ENCODE data around the gene PLA2G5.

Gene PLA2G5

DNA sequence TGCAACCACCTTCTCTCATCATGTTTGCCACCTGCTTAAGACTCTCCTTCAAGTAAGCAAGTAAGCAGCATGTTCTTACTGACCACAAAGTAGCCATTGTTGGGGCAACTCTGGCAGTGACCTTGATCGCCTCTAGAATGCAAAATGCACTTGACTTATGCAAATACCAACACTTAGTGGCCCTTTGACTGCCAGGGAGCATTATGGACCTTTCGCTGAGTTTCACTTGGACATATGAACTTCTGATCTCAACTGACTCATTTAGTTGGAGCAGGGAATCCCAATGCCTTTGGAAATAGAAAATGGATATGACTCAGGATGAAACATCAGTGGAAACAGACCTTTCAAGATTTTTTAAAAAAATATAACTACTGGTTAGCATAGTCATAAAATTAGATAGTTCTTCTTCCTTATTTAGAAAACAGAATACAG is 6.1 kb upstream of the PLA2G5 start:
- no peak for DNase-seq (ENCODE audit: low read depth in 2 of 3, low spot score in 2 of 3)

DNA sequence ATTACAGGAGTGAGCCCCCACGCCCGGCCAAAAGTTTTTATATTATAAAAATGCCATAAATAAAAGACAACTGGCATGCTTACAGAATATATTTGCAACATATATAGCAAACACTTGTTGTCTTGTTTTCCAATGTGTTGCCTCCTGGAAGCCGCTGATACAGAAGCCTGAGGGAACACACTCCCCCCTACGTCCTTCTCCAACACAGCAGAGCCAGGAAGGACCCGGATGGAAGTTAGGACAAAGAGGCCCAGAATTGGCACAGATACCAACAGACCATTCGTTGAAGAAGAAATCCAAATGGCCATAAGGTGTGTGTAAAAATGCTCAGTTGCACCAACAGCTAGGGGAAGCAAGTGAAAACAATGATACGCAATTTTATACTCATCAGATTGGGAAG is 1.3 kb upstream of the PLA2G5 start:
- DNase-seq (ENCODE audit: low read depth in 2 of 3, low spot score in 2 of 3) = no peak

DNA sequence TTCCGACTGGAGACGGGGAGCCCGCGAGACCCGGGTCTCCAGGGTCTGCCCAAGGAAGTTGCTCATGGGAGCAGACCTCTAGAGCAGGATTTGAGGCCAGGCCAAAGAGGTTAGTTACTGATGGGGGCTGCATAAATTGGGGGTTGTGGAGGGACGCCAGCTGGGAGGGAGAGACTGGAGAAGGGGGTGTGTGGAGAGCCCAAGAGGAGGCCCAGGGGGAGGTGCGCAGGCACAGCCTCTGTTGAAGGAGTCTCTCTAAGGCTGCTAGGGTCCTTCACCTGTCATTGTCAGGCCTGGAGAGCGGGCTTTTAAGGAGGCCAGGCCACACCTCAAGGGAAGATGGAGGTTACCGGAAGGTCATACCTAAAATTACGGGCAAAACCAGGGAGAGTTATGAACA is 363 bp downstream of the PLA2G5 start:
- DNase-seq (ENCODE audit: low read depth in 2 of 3, low spot score in 2 of 3) = no peak

DNA sequence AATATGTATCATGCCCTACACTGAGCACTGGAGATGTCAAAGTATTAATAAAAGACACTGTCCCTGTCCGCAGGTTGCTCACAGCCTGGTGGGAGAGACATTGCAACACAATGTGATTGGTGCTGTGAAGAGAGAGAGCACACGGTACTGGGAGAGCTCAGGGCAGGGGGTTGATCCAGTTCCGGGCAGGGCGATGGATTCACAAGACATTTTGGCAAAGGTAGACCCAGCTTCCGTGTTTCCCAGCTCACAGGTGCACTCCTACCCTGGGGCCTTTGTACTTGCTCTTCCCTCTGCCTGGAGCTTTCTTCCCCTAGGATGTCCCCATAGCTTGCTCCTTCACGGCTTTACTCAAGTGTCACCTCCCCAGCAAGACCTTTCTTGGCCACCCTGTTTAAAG is 1.4 kb downstream of the PLA2G5 start:
- no peak for DNase-seq (ENCODE audit: low read depth in 2 of 3, low spot score in 2 of 3)

DNA sequence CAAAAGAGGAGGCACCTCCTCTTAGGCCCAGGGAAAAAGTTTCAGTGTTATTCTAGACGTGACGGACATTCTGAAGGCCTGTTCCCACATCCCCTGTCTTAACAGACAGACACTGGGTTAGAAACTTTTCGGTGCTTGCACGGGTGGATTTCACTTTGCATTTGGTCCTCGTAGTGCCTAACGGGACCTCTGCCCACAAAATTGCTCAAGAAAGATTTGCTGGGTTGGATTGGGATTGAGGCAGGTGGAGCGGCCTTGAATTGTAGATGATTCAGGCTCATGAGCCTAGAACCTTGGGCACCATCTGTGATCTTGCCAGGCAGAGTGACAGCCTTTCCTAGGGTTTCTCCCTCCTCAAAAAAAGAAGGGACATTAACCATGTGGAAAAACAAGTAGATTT is 2.8 kb downstream of the PLA2G5 start:
- no peak for DNase-seq (ENCODE audit: low read depth in 2 of 3, low spot score in 2 of 3)

DNA sequence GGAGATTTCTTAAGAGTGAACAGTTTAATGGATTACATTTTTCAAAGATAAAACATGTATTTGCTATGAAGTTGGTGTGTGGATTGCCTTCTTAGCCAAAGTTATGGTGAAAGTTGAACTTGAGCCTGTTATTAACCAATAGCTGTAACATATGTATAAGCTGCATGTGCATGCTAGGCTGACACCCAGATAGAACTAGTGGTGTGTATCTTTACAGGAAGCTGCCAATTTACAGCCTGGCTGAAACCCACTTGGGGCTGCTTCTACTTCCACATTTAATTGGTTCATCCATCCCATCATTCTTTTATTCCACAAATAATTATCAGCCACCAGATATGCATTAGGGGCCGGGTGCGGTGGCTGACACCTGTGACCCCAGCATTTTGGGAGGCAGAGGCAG is 3.3 kb downstream of the PLA2G5 start:
- no peak for DNase-seq (ENCODE audit: low read depth in 2 of 3, low spot score in 2 of 3)

DNA sequence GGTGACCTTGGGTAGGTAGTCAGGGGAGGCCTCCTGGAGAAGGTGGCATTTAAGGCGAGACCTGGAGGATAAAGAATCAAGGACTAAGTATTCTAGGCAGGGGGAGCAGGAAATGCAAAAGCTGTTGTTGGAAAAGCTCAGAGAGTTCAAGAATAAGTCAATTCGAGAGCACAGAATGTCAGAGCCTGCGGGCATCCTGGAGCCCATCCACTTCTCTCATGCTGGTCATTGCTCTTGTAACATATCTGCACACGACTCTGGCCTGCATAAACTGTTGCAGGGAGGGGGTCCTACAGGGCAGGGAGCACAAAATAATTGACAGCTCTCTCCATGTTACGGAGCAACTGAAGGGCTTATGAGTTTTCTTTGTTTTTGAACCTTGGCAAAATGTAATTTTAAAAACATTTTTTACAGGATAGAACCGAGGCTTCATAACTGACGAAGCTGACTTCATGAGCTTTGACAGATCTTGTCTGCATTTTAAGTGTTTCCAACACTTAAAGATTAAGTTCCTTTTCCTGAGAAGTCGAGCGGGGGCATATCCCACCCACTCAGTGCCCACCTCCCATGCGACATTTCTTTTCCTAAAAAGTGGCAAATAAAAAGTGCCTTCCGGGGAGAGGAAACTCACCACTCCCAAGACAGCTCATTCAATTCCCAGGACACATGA is 4.2 kb downstream of the PLA2G5 start:
- no peak for DNase-seq (ENCODE audit: low read depth in 2 of 3, low spot score in 2 of 3)

DNA sequence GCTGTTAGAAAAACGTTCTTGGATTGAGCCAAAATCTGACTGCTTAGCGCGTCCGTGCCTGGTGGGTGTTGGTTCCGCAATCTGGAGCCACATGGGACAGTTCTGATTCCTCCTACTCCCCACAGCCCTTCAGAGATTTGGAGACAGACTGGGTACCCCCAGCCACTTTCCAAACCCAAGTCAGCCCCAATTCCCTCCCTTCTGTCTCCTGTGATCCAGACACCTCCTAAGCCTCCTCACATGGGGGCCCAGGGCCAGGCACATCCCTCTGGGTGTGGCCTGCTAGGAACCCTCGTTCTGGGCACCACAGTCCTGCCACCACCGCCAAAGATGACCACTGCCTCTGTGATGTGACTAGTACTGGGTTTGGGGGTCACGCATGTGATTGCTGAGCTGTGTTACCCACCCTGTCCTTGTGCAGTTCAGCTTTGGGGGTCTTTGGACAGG is 4.8 kb downstream of the PLA2G5 start:
- no peak for DNase-seq (ENCODE audit: low read depth in 2 of 3, low spot score in 2 of 3)

DNA sequence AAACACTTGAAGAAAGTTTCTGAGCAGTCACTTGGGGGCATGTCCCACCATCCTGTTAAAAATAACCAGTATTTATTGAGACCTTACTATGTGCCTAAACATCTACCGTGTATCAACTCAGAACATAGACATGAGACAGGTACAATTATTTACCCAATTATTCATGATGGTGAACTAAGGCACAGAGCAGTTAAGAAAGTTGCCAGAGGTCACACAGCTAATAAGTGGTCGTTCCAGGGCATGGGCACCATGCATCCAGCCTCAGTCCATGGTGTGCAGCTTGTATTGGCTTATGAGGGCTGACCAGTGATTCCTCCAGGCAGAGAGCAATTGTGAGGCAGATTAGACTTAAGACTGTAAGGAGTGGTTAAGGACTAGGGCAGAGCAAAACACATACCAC is 5.4 kb downstream of the PLA2G5 start:
- no peak for DNase-seq (ENCODE audit: low read depth in 2 of 3, low spot score in 2 of 3)

DNA sequence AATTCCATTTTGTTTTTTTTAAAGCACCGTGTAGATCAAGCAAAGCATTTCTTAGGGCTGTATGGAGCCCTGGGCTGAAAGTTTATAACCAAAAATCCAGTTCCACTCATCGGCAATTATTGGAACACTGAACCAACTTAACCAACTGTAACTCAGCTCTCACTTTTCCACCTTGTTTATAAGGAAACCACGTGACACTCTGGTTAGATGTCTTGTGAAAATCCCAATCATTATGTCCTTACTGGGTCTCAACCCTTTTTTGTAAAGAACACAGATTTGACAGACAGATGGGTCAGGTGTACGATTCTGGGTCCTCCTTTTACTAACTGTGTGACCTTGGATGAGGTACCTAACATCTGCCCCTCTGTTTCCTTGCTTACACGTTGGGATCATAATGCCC is 6.2 kb downstream of the PLA2G5 start:
- DNase-seq (ENCODE audit: low read depth in 2 of 3, low spot score in 2 of 3) = no peak

DNA sequence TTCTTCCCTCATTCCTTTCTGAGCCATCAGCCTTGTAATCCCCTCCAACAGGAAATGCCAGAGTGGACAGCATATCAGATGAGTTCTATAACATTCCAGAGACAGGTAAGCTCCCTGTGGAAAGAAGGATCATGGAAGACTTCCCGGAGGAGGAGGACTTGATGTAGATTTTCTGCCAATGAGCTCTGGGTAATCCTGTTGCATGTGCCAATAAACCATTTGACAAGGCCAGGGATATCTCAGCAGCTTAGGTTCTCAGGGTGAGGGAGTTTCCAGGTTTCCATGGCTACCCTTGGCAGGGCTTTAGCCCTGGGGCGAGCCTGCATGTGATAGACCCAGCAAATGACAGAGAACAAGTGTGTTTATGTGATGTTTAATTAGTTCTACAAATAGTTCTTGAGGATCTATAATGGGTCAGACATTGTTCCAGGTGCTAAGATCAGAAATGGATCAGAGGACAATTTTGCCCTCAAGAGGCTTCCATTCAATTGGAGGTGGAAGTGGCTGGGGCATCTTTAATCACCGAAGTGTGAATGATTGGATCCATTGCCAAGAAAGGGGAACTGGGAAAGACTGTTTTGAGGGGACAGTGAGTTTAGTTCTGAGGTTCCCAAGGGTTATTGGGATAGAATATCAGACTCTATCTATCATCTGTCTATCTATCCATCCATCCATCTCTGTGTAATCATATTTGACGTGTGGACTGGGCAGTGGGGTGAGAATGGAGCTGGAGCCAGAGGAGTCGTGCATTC is 6.9 kb downstream of the PLA2G5 start:
- no peak for DNase-seq (ENCODE audit: low read depth in 2 of 3, low spot score in 2 of 3)

DNA sequence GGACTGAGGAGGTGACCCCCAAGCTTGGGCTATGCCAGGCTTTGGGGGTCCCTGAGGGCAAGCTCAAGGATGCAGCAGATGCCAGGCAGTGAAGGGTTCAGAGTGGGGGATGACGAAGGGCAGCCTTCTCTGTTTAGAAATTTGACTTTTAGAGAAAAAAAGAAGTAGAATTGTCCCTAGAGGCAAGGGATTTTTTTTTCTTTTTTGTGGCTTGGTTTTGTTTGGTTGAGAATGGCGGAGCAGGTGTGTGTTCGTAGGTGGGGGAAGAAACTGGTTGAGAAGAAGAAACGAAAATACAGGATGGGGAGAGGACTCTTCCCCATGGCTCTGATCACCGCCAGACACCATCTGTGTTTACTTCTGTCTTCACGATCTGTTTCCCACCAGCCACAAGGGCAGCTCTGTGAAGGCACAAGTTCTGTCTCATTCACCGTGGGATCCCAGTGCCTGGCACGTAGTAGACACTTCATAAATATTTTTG is 8.2 kb downstream of the PLA2G5 start:
- no peak for DNase-seq (ENCODE audit: low read depth in 2 of 3, low spot score in 2 of 3)

DNA sequence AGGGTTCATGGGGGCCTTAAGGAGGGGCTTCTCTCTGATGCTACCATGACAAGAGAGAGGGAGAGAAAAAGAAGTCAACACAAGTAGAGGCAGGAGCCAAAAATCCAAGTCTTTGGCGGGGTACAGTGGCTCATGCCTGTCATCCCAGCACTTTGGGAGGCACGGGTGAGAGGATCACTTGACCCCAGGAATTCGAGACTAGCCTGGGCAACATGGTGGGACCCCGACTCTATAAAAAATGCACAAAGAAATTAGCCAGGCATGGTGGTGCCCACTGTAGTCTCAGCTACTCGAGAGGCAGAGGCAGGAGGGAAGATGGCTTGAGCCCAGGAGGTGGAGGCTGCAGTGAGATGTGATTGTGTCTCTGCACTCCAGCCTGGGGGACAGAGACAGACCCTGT is 8.7 kb downstream of the PLA2G5 start:
- DNase-seq (ENCODE audit: low read depth in 2 of 3, low spot score in 2 of 3) = no peak

DNA sequence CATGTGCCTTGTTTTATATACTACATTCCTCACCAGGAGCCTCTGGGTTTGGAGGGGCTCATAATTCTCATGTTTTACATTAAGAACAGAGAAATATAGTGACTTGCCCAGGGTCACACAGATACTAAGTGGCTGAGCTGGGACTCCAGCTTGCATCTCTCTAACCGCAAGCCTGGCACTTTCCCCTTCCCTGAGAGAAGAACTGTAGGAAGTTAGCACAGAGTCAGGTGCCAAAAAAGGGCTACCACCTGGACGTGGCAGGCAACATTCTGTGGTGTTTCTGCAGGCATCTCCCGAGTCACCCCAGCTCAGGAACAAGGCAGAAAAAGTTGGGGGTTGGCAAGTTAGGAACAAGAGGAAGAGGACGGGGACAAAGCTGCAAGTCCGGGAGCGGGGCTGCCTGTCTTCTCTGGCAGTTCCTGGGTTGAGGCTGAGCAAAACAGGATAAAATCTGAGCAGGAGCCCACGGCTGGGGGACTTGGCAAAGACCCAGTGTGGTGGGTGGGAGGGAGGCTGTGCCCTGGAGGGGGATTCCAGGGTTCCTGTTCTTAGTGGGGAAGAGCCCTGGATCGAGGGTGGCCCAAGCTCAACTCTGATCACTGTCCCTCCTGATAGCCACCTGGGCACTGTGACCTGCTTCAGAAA is 9.8 kb downstream of the PLA2G5 start:
- no peak for DNase-seq (ENCODE audit: low read depth in 2 of 3, low spot score in 2 of 3)

DNA sequence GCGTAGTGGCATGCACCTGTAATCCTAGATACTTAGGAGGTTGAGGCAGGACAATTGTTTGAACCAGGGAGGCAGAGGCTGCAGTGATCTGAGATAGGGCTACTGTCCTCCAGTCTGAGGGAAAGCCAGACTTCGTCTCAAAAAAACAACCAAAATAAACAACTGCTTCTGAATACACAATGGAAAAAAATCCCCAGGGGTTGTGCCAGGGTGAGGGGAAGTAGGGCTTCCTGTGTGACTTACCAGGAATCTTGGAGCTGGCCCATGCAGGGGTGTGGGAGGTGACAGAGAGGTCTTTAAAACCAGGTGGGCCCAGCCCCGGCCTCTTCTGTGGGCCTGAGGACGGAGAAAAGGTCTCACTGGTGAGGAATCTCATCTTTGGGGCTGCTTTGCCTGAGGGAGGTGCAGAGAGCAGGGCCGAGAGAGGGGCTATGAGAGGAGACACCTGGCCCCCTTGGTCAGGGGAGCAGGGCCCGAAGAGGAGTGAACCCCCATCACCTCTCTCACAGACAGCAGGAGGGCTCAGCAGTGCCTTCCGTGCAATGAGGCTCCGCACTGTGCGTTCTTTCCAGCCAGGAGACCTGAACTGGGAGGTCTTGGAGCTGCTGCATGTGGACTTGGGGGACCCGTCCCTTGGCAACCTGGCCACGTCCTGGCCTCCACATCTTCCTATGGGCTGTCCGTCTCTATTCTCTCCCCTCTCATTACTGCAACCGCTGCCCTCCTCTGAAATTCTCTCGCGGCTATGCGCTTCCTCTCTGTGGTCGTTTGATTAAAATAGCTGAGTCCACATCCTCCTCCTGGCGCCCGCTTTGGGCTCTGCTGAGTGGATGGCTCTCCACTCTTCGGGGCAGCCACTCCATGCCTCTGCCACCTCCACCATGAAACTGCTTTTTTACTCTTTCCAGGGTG is 10.7 kb downstream of the PLA2G5 start:
- DNase-seq (ENCODE audit: low read depth in 2 of 3, low spot score in 2 of 3) = no peak

DNA sequence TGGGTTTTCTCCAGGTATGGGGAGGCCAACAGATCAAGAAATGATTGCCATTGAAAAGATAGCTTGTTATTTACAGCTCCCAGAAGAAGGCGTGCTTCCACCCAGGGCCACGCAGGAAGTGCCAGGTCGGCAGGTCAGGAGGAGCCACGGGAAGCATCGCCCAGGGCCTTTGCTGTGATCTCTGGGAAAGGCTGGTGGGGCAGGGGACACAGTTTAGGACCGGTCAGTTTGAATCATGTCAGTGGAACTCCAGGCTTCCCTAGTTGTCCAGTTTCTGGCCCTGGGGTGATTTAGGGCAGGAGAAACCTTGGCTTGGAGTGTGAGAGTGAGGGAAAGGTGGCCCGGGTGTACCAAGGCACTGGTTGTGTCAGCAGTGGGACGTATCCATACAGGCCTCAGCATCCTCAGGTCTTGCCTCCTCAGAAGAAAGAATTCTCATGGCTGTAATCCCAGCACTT is 11.4 kb downstream of the PLA2G5 start:
- DNase-seq (ENCODE audit: low read depth in 2 of 3, low spot score in 2 of 3) = no peak

DNA sequence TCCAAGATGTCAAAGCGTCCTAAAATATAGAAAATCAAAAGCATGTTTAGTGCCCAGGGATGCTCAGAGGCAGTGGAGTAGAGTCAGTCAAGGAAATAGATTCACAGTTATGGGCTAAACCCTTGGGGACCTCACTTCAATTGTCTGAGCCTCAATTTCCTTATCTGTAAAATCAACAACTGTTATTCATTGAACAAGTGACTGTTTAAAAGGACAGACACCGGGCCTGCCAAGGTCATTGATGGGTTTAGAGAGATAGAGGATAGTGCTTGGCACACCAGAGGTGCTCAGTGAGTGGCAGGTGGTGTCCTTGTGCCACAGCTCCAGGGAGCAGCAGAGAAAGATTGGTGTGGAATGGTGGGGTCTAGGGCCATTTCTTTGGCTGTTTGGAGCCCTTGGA is 12.8 kb downstream of the PLA2G5 start:
- DNase-seq (ENCODE audit: low read depth in 2 of 3, low spot score in 2 of 3) = no peak

DNA sequence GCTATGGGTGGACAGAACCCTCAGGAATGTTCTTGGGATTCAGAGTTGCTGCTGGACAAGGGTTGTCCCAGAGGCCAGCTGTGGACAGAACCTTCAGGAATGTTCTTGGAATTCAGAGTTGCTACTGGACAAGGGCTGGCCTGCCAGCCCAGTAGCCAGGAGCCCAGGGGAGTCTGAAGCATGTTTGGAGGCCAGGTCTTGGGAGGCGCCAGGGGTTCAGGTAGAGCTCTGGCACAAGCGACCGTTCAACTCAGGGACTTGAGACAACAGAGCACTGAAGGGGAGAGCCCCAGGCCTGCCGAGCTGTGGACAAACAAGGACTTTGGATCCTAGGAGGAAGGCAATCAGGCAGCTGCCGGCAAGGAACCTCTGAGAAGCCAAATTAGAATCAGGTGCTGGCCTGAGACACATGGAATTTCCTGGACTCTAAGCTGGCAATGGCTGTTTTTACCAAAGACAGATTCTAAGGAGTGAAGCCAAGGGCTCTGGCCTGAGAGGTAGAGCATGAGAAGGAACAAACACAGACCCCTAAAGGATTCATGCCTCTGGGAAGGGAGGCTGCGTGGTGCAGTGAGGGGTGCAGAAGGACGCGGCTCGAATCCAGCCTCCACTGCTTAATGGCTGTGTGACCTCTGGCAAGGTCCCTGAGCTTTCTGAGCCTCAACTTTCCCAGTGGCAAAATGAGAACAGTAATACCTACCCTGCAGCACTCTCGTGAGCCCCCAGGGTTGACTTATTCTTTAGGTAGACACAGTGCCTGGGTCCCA is 13.4 kb downstream of the PLA2G5 start:
- no peak for DNase-seq (ENCODE audit: low read depth in 2 of 3, low spot score in 2 of 3)

DNA sequence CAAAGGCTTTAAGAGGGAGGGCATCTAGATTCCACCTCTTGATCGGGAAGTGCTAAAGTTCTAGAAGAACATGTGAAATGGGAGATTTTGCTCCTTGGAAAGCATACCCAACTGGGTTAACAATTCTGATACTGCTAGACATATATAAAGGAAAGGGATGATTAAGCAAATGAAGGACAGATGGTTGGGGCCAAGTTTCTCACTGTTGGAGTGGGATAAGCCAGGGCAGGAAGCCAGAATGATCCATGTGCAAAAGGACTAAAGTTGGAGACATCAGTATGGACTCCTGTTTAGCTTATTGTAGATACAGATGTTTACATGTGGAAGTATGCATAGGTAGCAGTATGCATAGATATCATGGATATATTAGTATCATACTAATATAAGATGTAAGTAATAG is 16.8 kb downstream of the PLA2G5 start:
- no peak for DNase-seq (ENCODE audit: low read depth in 2 of 3, low spot score in 2 of 3)

DNA sequence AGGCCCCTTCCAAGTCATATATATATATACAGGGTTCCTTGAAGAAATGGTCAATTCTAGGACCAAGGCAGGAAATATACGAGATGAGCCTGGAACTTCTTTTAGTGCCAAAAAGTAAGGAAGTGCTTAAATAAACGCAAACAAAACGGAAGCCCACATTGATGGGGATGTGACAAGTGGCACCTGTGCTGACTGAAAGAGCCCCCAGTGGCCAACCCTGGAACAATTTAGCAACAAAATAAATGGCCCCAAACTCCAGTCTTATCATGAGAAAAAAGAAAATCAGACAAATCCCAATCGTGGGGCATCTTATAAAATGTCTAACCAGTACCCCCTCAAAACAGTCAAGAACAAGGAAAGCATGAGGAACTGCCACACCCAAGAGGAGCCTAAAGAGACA is 17.7 kb downstream of the PLA2G5 start:
- no peak for DNase-seq (ENCODE audit: low read depth in 2 of 3, low spot score in 2 of 3)
